GM18868 (cell line): ENCODE data around the gene GOLGA2.

Experiments
- ATAC-seq: cut with Tn5 transposase; IDR thresholded peaks from one replicate; pipeline ENCODE4 v1.9.1; 2021; ENCODE audit warnings: mild to moderate bottlenecking, moderate library complexity; ENCODE audit not compliant: unreplicated experiment

GOLGA2 gene

GRCh38 chr9:128257907-128258306, 17.9 kb downstream of the GOLGA2 start:
- no peak for ATAC-seq

- ATAC-seq: no peak
Measured at GRCh38 chr9:128257086-128257825, 18.6 kb downstream of the GOLGA2 start.

GRCh38 chr9:128254855-128255759, 20.7 kb downstream of the GOLGA2 start:
- no peak for ATAC-seq

- ATAC-seq: no peak
Measured at GRCh38 chr9:128254362-128254761, 21.4 kb downstream of the GOLGA2 start.

- ATAC-seq: no peak
Measured at GRCh38 chr9:128253991-128254346, 21.8 kb downstream of the GOLGA2 start.

- no peak for ATAC-seq
Measured at GRCh38 chr9:128253140-128253990, 22.4 kb downstream of the GOLGA2 start.

- no peak for ATAC-seq
Measured at GRCh38 chr9:128252317-128253139, 23.3 kb downstream of the GOLGA2 start.

GRCh38 chr9:128251732-128252100, 24.1 kb downstream of the GOLGA2 start:
- no peak for ATAC-seq

GRCh38 chr9:128250839-128251731, 24.7 kb downstream of the GOLGA2 start:
- no peak for ATAC-seq

GRCh38 chr9:128249908-128250838, 25.6 kb downstream of the GOLGA2 start:
- ATAC-seq: peak; percentile 84

- no peak for ATAC-seq
Measured at GRCh38 chr9:128249558-128249907, 26.3 kb downstream of the GOLGA2 start.

- no peak for ATAC-seq
Measured at GRCh38 chr9:128247226-128247803, 28.5 kb downstream of the GOLGA2 start.

GRCh38 chr9:128246471-128246870, 29.3 kb downstream of the GOLGA2 start:
- ATAC-seq: no peak

GRCh38 chr9:128245421-128246151, 30.2 kb downstream of the GOLGA2 start:
- ATAC-seq: no peak

- ATAC-seq: no peak
Measured at GRCh38 chr9:128244837-128245231, 31.0 kb downstream of the GOLGA2 start.

GRCh38 chr9:128244091-128244836, 31.5 kb downstream of the GOLGA2 start:
- ATAC-seq: no peak
